OCI-LY1 (cell line): ENCODE data around the gene PIAS2.

Experiments used
- H2AFZ ChIP-seq: fragments of 200-600 bp; sonication (generic), shearing (Covaris generic); 2 replicates; pipeline ENCODE4 v1.6.0; 2014; ENCODE audit warnings: antibody characterized with exemption, mild to moderate bottlenecking, low read length
- H3F3A ChIP-seq: fragments of 200-600 bp; sonication (generic), shearing (Covaris generic); 2 replicates; pipeline ENCODE4 v1.6.0; 2014; ENCODE audit warnings: mild to moderate bottlenecking, antibody characterized with exemption, low read length, moderate library complexity; ENCODE audit not compliant: insufficient read depth
- H3K27ac ChIP-seq: fragments of 200-600 bp; sonication (generic); 2 replicates; pipeline ENCODE4 v1.5.1; 2014; ENCODE audit warnings: low read length, mixed run types, mild to moderate bottlenecking, low read depth; ENCODE audit not compliant: poor library complexity, severe bottlenecking
- H3K27me3 ChIP-seq: fragments of 200-600 bp; sonication (generic); 2 replicates; pipeline ENCODE4 v1.6.0; 2014; ENCODE audit warnings: antibody characterized with exemption, mild to moderate bottlenecking, low read length, moderate library complexity; ENCODE audit not compliant: insufficient read depth
- H3K36me3 ChIP-seq: fragments of 200-600 bp; sonication (generic); 2 replicates; pipeline ENCODE4 v1.6.1; 2014; ENCODE audit warnings: mild to moderate bottlenecking, antibody characterized with exemption, low read length, moderate library complexity, mixed read lengths; ENCODE audit not compliant: insufficient read depth
- H3K4me1 ChIP-seq: fragments of 200-600 bp; sonication (generic); 2 replicates; pipeline ENCODE4 v1.5.1; 2014; ENCODE audit warnings: mild to moderate bottlenecking, low read length, moderate library complexity; ENCODE audit not compliant: insufficient read depth, severe bottlenecking
- H3K4me2 ChIP-seq: fragments of 200-600 bp; sonication (generic), shearing (Covaris generic); 2 replicates; pipeline ENCODE4 v1.6.1; 2014; ENCODE audit warnings: low read length
- H3K4me3 ChIP-seq: fragments of 200-600 bp; sonication (generic); 2 replicates; pipeline ENCODE4 v1.5.1; 2014; ENCODE audit warnings: low read length, low read depth, mild to moderate bottlenecking, mixed read lengths; ENCODE audit not compliant: poor library complexity, severe bottlenecking
- H3K79me2 ChIP-seq: fragments of 200-600 bp; shearing (Covaris generic); 2 replicates; pipeline ENCODE4 v1.6.1; 2016; ENCODE audit warnings: mixed run types, low read length, mixed read lengths; ENCODE audit not compliant: insufficient read depth
- H3K9ac ChIP-seq: fragments of 200-600 bp; sonication (generic), shearing (Covaris generic); 2 replicates; pipeline ENCODE4 v1.6.1; 2014; ENCODE audit warnings: mild to moderate bottlenecking, low read length, mixed read lengths
- H3K9me2 ChIP-seq: fragments of 200-600 bp; sonication (generic), shearing (Covaris generic); 2 replicates; pipeline ENCODE4 v1.6.1; 2014; ENCODE audit warnings: low read depth, mild to moderate bottlenecking, low read length, mixed read lengths
- H3K9me3 ChIP-seq: fragments of 200-600 bp; shearing (Covaris generic); 2 replicates; pipeline ENCODE4 v1.6.1; 2014; ENCODE audit warnings: low read length, mixed read lengths
- H4K20me1 ChIP-seq: fragments of 200-600 bp; sonication (generic), shearing (Covaris generic); 2 replicates; pipeline ENCODE4 v1.6.0; 2016; ENCODE audit warnings: mild to moderate bottlenecking, low read length; ENCODE audit not compliant: insufficient read depth
- EZH2 ChIP-seq: fragments of 200-600 bp; sonication (generic), shearing (Covaris generic); IDR thresholded peaks from 2 replicates; pipeline ENCODE4 v1.8.0; 2017; ENCODE audit warnings: borderline replicate concordance, mixed run types, mild to moderate bottlenecking, antibody characterized with exemption, low read length, moderate library complexity, mixed read lengths
- TF ChIP-seq, protein P1 (sequence below): fragments of 200-600 bp; sonication (generic), shearing (Covaris generic); IDR thresholded peaks from 2 replicates; pipeline ENCODE4 v1.5.1; 2017; ENCODE audit warnings: mild to moderate bottlenecking, antibody characterized with exemption, low read length, moderate library complexity, mixed read lengths

Gene PIAS2

DNA sequence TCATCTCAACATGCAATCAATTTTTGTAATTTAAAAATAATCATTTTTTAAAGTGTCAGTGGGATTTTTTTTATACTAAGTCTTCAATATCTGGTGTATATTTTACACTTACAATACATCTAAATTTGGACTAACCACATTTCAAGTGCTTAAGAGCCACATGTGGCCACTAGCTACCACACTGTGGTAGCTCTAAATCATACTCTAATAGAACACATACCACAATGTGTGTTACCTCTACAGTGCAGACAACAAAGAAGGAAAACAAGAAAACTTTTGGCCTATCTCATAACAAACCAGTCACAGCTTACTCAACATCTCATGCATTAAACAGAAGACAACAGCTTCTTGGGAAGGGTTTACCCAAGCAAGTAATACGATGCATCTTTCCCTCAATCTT, 24.5 kb downstream of the PIAS2 start:
- no peaks in the 10 kb centered on the region for H3F3A ChIP-seq
- H3K27ac ChIP-seq, result no peak overlapping the region
- no peaks in the 10 kb centered on the region for H3K9me2 ChIP-seq
- peaks cover 49% of the 10 kb centered on the region for H3K36me3 ChIP-seq
- no peak overlapping the region for H3K4me3 ChIP-seq
- no peak overlapping the region for H3K9ac ChIP-seq
- no peak overlapping the region for H2AFZ ChIP-seq
- no peaks in the 10 kb centered on the region for H3K27me3 ChIP-seq
- H4K20me1 ChIP-seq, result no peaks in the 10 kb centered on the region
- TF ChIP-seq EZH2, result no peak
- TF ChIP-seq, protein P1, sequence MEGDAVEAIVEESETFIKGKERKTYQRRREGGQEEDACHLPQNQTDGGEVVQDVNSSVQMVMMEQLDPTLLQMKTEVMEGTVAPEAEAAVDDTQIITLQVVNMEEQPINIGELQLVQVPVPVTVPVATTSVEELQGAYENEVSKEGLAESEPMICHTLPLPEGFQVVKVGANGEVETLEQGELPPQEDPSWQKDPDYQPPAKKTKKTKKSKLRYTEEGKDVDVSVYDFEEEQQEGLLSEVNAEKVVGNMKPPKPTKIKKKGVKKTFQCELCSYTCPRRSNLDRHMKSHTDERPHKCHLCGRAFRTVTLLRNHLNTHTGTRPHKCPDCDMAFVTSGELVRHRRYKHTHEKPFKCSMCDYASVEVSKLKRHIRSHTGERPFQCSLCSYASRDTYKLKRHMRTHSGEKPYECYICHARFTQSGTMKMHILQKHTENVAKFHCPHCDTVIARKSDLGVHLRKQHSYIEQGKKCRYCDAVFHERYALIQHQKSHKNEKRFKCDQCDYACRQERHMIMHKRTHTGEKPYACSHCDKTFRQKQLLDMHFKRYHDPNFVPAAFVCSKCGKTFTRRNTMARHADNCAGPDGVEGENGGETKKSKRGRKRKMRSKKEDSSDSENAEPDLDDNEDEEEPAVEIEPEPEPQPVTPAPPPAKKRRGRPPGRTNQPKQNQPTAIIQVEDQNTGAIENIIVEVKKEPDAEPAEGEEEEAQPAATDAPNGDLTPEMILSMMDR, result no peak
- no peaks in the 10 kb centered on the region for H3K4me1 ChIP-seq
- H3K4me2 ChIP-seq, result no peak overlapping the region
- peaks cover 21% of the 10 kb centered on the region for H3K9me3 ChIP-seq
- H3K79me2 ChIP-seq, result peaks cover 90% of the 10 kb centered on the region

DNA sequence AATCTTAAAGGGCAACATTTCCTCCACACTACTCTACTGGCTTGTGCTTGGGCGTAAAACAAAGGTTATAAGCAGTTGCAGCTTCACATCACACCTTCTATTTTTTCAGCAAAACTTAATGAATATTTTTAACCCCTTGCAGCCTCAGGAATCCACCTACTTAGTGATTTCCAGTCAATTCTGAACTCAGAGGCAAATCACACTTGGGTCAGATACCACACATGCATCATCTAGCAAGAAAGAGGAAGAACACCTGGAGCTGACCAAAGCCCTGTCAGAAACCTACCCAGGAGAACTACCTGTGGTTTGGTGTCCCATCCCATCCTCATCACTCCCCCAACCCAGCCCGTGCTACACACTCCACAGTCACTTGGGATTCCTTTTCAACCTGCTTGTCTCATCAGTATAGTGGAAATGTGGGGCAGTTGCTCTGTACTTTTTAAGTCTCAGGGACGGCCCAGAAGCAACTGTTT, 25.5 kb downstream of the PIAS2 start:
- H3K27ac ChIP-seq, result no peak overlapping the region
- no peaks in the 10 kb centered on the region for H3K4me1 ChIP-seq
- no peak overlapping the region for H3K9ac ChIP-seq
- no peaks in the 10 kb centered on the region for H3F3A ChIP-seq
- TF ChIP-seq, protein P1, result no peak
- no peak for TF ChIP-seq EZH2
- H3K27me3 ChIP-seq, result no peaks in the 10 kb centered on the region
- peaks cover 55% of the 10 kb centered on the region for H3K36me3 ChIP-seq
- peaks cover 90% of the 10 kb centered on the region for H3K79me2 ChIP-seq
- H2AFZ ChIP-seq, result no peak overlapping the region
- H3K9me2 ChIP-seq, result no peaks in the 10 kb centered on the region
- no peak overlapping the region for H3K4me3 ChIP-seq
- no peaks in the 10 kb centered on the region for H4K20me1 ChIP-seq
- H3K9me3 ChIP-seq, result peaks cover 21% of the 10 kb centered on the region
- no peak overlapping the region for H3K4me2 ChIP-seq

DNA sequence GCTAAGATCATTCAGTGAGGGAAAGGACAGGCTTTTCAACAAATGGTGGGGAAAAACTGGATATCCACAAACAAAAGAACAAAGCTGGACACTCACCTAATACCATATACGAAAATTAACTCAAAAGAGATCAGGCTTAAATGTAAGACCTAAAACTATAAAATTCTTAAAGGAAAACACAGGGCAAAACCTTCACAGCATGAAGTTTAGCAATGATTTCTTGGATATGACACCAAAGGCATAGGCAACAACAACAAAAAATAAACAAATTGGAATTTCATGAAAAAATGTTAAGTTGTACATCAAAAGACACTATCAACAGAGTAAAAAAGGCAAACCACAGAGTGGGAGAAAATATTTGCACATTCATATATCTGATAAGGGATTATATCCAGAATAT, 28.3 kb downstream of the PIAS2 start:
- peaks cover 87% of the 10 kb centered on the region for H3K79me2 ChIP-seq
- H3K27ac ChIP-seq, result no peak overlapping the region
- TF ChIP-seq, protein P1, result no peak
- no peak for TF ChIP-seq EZH2
- H4K20me1 ChIP-seq, result no peaks in the 10 kb centered on the region
- peaks cover 48% of the 10 kb centered on the region for H3K36me3 ChIP-seq
- peaks cover 21% of the 10 kb centered on the region for H3K9me3 ChIP-seq
- H3F3A ChIP-seq, result no peaks in the 10 kb centered on the region
- no peak overlapping the region for H2AFZ ChIP-seq
- H3K9me2 ChIP-seq, result no peaks in the 10 kb centered on the region
- H3K4me2 ChIP-seq, result no peak overlapping the region
- no peak overlapping the region for H3K9ac ChIP-seq
- H3K27me3 ChIP-seq, result no peaks in the 10 kb centered on the region
- H3K4me3 ChIP-seq, result no peak overlapping the region
- no peaks in the 10 kb centered on the region for H3K4me1 ChIP-seq
